GM12878 (cell line): ENCODE results near the gene KIFAP3. TPM values are rescaled to one million over a fixed set of nuclear protein-coding genes. Genes with fewer than 3 reads are reported as not detected.

Experiments used
- ATAC-seq: fragments of 200-7000 bp; cut with Tn5 transposase; 3 replicates; pipeline ENCODE4 v1.9.1; 2020; ENCODE audit warnings: mild to moderate bottlenecking, moderate library complexity
- BruUV-seq: library from RNA; stranded (reverse); fragments of 400-500 nt; replicated peaks from 2 replicates; lab custom pipeline; 2021; lab: Mats Ljungman, UMichigan
- CTCF ChIA-PET: fragments of 300-600 bp; sonication (Branson Sonifier 250); formaldehyde crosslinking; extraction: SDS; loops from one replicate; lab custom pipeline; 2021; ENCODE audit warnings: inconsistent platforms; lab: Yijun Ruan, JAX
- POLR2A ChIA-PET: fragments of 350-600 bp; formaldehyde crosslinking; extraction: SDS; loops from one replicate; lab custom pipeline; 2021; ENCODE audit warnings: inconsistent platforms; lab: Charles Lee
- RAD21 ChIA-PET: fragments of 300-600 bp; sonication (Branson Sonifier 250); formaldehyde crosslinking; loops from one replicate; lab custom pipeline; 2023; ENCODE audit warnings: antibody characterized with exemption; ENCODE audit not compliant: unreplicated experiment; lab: Charles Lee
- SMC1A ChIA-PET: fragments of 300-600 bp; sonication (Branson Sonifier 250); formaldehyde crosslinking; loops from one replicate; lab custom pipeline; 2023; ENCODE audit not compliant: unreplicated experiment, uncharacterized antibody; lab: Charles Lee
- DNase-seq: peaks from one replicate; pipeline ENCODE4 v3.0.0-alpha.2; 2011; ENCODE audit warnings: low read depth, low spot score
- FAIRE-seq: peaks from 3 replicates; lab custom pipeline; 2011; peaks lifted over from hg19 to GRCh38; lab: Jason Lieb, UNC
- H2AFZ ChIP-seq: 2 replicates; pipeline ENCODE4 v1.6.0; 2011; ENCODE audit warnings: low read depth, low read length, control low read depth; ENCODE audit not compliant: control insufficient read depth
- H3K27ac ChIP-seq: 2 replicates; pipeline ENCODE4 v1.5.1; 2011; ENCODE audit warnings: control low read depth; ENCODE audit not compliant: control insufficient read depth, insufficient read depth
- H3K27me3 ChIP-seq, 2 experiments: replicated peaks in 1 of 2; 2 replicates each; pipeline versions ENCODE4 v1.6.0 to v1.6.1; 2011; ENCODE audit warnings: low read length in 1 of 2; ENCODE audit not compliant: control insufficient read depth in 2 of 2, insufficient read depth in 2 of 2
- H3K36me3 ChIP-seq, 2 experiments: 2 replicates each; pipeline ENCODE4 v1.5.1; 2011; ENCODE audit warnings: low read length in 1 of 2; ENCODE audit not compliant: control insufficient read depth in 2 of 2, insufficient read depth in 2 of 2
- H3K4me1 ChIP-seq: 2 replicates; pipeline ENCODE4 v1.6.1; 2011; ENCODE audit warnings: mild to moderate bottlenecking, low read length, moderate library complexity, mixed read lengths; ENCODE audit not compliant: control insufficient read depth, insufficient read depth
- H3K4me2 ChIP-seq: 2 replicates; pipeline ENCODE4 v1.6.0; 2011; ENCODE audit warnings: control low read depth; ENCODE audit not compliant: control insufficient read depth, insufficient read depth
- H3K4me3 ChIP-seq: fragments of 200-600 bp; sonication (generic); 2 replicates; pipeline ENCODE4 v1.5.1; 2016
- H3K79me2 ChIP-seq: 2 replicates; pipeline ENCODE4 v1.6.0; 2011; ENCODE audit warnings: low read length; ENCODE audit not compliant: control insufficient read depth, insufficient read depth
- H3K9ac ChIP-seq: 2 replicates; pipeline ENCODE4 v1.8.0; 2011; ENCODE audit warnings: low read length, control low read depth, mixed read lengths; ENCODE audit not compliant: control insufficient read depth, insufficient read depth
- H3K9me3 ChIP-seq: replicated peaks from 3 replicates; pipeline ENCODE4 v1.5.1; 2011; ENCODE audit warnings: mild to moderate bottlenecking, low read length; ENCODE audit not compliant: control insufficient read depth, insufficient read depth
- H4K20me1 ChIP-seq: 2 replicates; pipeline ENCODE4 v1.6.0; 2011; ENCODE audit not compliant: control insufficient read depth, insufficient read depth
- ATF7 ChIP-seq: fragments of 450-650 bp; IDR thresholded peaks from 2 replicates; pipeline ENCODE4 v1.6.1; 2016; ENCODE audit warnings: low read depth, mild to moderate bottlenecking
- BMI1 ChIP-seq: fragments of 450-650 bp; IDR thresholded peaks from 2 replicates; pipeline ENCODE4 v1.6.1; 2016; ENCODE audit warnings: mild to moderate bottlenecking, moderate library complexity, borderline replicate concordance
- BRCA1 ChIP-seq: IDR thresholded peaks from 2 replicates; pipeline ENCODE4 v1.6.1; 2011; ENCODE audit warnings: low read depth, low read length, improper control_type of control experiment
- LARP7 ChIP-seq: fragments of 450-650 bp; IDR thresholded peaks from 2 replicates; pipeline ENCODE4 v1.6.1; 2017; ENCODE audit warnings: mild to moderate bottlenecking
- MEF2B ChIP-seq: fragments of 450-650 bp; IDR thresholded peaks from 2 replicates; pipeline ENCODE4 v1.6.1; 2018; ENCODE audit warnings: mild to moderate bottlenecking, moderate library complexity; ENCODE audit not compliant: partially characterized antibody, poor library complexity, severe bottlenecking
- MYC ChIP-seq: IDR thresholded peaks from 2 replicates; pipeline ENCODE4 v1.6.1; 2011; ENCODE audit warnings: mild to moderate bottlenecking, low read length, moderate library complexity, inconsistent platforms; ENCODE audit not compliant: insufficient read depth, insufficient replicate concordance, insufficient read length, severe bottlenecking
- NFYB ChIP-seq: IDR thresholded peaks from 2 replicates; pipeline ENCODE4 v1.6.1; 2011; ENCODE audit warnings: low read depth, mild to moderate bottlenecking, low read length, improper control_type of control experiment, moderate library complexity; ENCODE audit not compliant: insufficient read depth
- PAX8 ChIP-seq: fragments of 450-650 bp; IDR thresholded peaks from 2 replicates; pipeline ENCODE4 v1.6.1; 2017; ENCODE audit warnings: mild to moderate bottlenecking, moderate library complexity
- RBBP5 ChIP-seq: fragments of 200-600 bp; sonication (generic); conservative IDR thresholded peaks from 2 replicates; pipeline ENCODE4 v1.6.1; 2016
- REST ChIP-seq: IDR thresholded peaks from 2 replicates; pipeline ENCODE4 v1.6.1; 2012; ENCODE audit warnings: mild to moderate bottlenecking, low read depth, low read length
- STAT1 ChIP-seq: fragments of 450-650 bp; conservative IDR thresholded peaks from 2 replicates; pipeline ENCODE4 v1.6.1; 2014; ENCODE audit warnings: antibody characterized with exemption, mild to moderate bottlenecking
- TARDBP ChIP-seq: IDR thresholded peaks from 2 replicates; pipeline ENCODE4 v1.6.1; 2016; ENCODE audit warnings: borderline replicate concordance
- USF2 ChIP-seq: IDR thresholded peaks from 2 replicates; pipeline ENCODE4 v1.6.1; 2011; ENCODE audit warnings: low read depth, low read length, improper control_type of control experiment, borderline replicate concordance
- ZBTB40 ChIP-seq: fragments of 450-650 bp; IDR thresholded peaks from 2 replicates; pipeline ENCODE4 v1.6.1; 2016; ENCODE audit warnings: mild to moderate bottlenecking, moderate library complexity, borderline replicate concordance
- WGBS: methylation state at CpG from one replicate; pipeline ENCODE4 v1.1.6; 2016; ENCODE audit warnings: low lambda C conversion rate; ENCODE audit not compliant: insufficient replicate concordance, insufficient coverage; ENCODE audit errors: missing lambda C conversion rate; 5-methylcytosine and 5-hydroxymethylcytosine counted together
- in situ Hi-C: fragments of 300-500 bp; cut with MboI; formaldehyde crosslinking; loops from 9 replicates; pipeline ENCODE4 v1.14.3; 2018; ENCODE audit warnings: mixed read lengths
- intact Hi-C: fragments of 100-400 bp; cut with micrococcal nuclease; formaldehyde crosslinking; loops from one replicate; pipeline ENCODE4 v1.14.2; 2022; ENCODE audit not compliant: unreplicated experiment
- polyA plus RNA-seq, 11 experiments: library from polyadenylated mRNA; depleted of rRNA in 4 of 11; unstranded in 6 of 11; stranded (reverse) in 5 of 11; fragments of >200 nt; fragmentation: Nextera tagmentation in 4 of 11; fragmentation: Illumina TruSeq in 1 of 11; extraction: Ambion mirVana in 4 of 11; extraction: Trizol in 1 of 11; gene quantifications; 1 replicate in 1 of 11; 2 replicates in 10 of 11; pipeline versions ENCODE4 v1.2.1 to v1.2.3, GENCODE V29; 2011 to 2016; ENCODE audit warnings: inconsistent platforms in 2 of 11, missing spikeins in 2 of 11, low read depth in 1 of 11
- total RNA-seq, 4 experiments: library from RNA; depleted of rRNA in 3 of 4; stranded (reverse); fragments of >200 nt in 3 of 4; fragmentation: Illumina TruSeq in 1 of 4; extraction: Trizol in 1 of 4; gene quantifications; 2 replicates each; pipeline versions ENCODE4 v1.2.1 to v1.2.3, GENCODE V29; 2013 to 2021

Gene KIFAP3
- total and polyA plus RNA-seq, 10 of the 15 experiments (the other 5 are each of a cell fraction or from before 2014, with no cell fraction given), result 13.7 to 100 (median 18.9) TPM

- TF ChIP-seq ZBTB40, result no peak
- TF ChIP-seq BMI1, result no peak
- no peak for TF ChIP-seq BRCA1
These were observed 140.3 kb downstream of the KIFAP3 start (continued) for GRCh38 chr1:169933984-169934725.

DNA sequence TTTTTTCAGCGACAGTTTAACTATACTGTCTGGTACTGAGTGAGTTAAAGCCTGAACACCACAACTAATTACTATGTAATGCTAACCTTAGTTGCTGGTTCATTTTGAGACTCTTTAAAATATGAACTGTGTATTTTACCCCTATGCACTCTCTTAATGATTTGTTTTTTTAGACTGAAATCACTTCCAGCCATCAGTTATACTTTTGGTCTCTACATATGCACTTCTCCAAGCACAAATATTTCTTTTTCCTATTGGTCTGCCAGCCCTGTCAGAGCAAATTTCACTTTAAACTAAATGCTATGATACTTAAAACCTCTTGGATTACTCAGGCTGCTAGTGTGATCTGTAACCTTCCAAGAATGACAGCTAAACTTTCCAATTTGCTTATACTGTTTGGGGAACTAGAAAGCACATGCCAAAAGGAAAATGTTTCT lies 142.7 kb downstream of the KIFAP3 start:
- Histone ChIP-seq H3K4me1 (no peaks in the 10 kb centered on the region), H3K9ac (no peak overlapping the region), H3K4me2 (no peak overlapping the region), H4K20me1 (no peaks in the 10 kb centered on the region), H3K36me3 (no peaks in the 10 kb centered on the region; a peak in 1 of 4 replicates), H3K9me3 (no peaks in the 10 kb centered on the region), H3K4me3 (no peak overlapping the region), H2AFZ (no peak overlapping the region), H3K27ac (no peak overlapping the region), H3K79me2 (no peaks in the 10 kb centered on the region), H3K27me3 (no peaks in the 10 kb centered on the region)
- in situ Hi-C loops (no loop called here), intact Hi-C loops (loop anchor here (10.0 kb wide), 1 partner anchor 313 kb away; no protein-coding TSS in a partner anchor)
- POLR2A ChIA-PET, result no interaction called here
- RAD21 ChIA-PET, result no interaction called here
- no peak for DNase-seq
- no peak for FAIRE-seq
- no TSS peak for BruUV-seq
- CTCF ChIA-PET, result interaction anchor here (0.6 kb wide), 1 partner anchor 38 kb away, joined by 3 read pairs; the partner anchor contains the start of gene SCYL3
- 0% methylated on average over 1 of the region's 1 CpG for WGBS
- SMC1A ChIA-PET, result no interaction called here
- ATAC-seq, result no peak
- TF ChIP-seq MEF2B (no peak), LARP7 (no peak), RBBP5 (no peak), MYC (no peak), ATF7 (no peak), PAX8 (no peak), USF2 (no peak), NFYB (no peak), TARDBP (no peak), STAT1 (no peak), REST (no peak)
